GM12875 (cell line): Measurements from ENCODE around the gene PI4K2A.

ENCODE experiments used
- H3K4me3 ChIP-seq: one replicate; pipeline ENCODE4 v1.5.1; 2011; ENCODE audit warnings: low read depth, low read length, control low read depth
- CTCF ChIP-seq: IDR thresholded peaks from 2 replicates; pipeline ENCODE4 v1.5.1; 2011; ENCODE audit warnings: low read depth, mild to moderate bottlenecking, control low read depth, inconsistent platforms, low read length, moderate library complexity, borderline replicate concordance; ENCODE audit not compliant: insufficient read depth

Gene PI4K2A

GRCh38 chr10:97618285-97618684, 22.2 kb upstream of the PI4K2A start:
- H3K4me3 ChIP-seq, result no peak overlapping the region
- no peak for TF ChIP-seq CTCF

DNA sequence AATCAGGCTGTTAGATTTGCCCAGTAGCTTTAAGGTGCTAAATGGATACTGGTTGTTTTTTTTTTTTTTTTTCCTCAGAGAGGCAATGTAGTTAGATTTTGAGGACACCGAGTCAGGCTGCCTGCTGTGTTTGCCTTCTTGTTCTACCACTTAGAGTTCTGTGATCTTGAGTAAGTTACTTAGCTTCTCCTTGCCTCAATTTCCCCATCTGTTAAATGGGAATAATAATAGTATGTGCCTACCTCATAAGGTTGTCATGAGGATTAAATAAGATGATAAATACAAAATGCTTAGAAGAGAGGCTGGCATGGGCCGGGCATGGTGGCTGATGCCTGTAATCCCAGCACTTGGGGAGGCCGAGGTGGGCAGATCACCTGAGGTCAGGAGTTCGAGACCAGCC, 21.7 kb upstream of the PI4K2A start:
- no peak for TF ChIP-seq CTCF
- H3K4me3 ChIP-seq, result no peak overlapping the region

DNA sequence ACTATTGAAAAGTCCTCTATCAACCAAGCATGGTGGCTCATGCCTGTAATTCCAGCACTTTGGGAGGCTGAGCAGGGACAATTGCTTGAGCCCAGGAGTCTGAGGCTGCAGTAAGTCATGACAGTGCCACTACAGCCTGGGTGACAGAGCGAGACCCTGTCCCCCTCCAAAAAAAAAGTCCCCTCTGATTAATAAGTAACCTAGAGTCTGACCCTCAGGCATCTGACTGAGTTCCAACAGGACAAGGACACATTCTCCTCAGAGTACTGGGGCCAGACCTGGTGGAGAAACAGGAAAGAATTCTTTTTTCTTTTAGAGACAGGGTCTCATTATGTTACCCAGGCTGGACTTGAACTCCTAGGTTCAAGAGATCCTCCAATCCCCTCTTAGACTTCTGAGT, 17.2 kb upstream of the PI4K2A start:
- no peak for TF ChIP-seq CTCF

DNA sequence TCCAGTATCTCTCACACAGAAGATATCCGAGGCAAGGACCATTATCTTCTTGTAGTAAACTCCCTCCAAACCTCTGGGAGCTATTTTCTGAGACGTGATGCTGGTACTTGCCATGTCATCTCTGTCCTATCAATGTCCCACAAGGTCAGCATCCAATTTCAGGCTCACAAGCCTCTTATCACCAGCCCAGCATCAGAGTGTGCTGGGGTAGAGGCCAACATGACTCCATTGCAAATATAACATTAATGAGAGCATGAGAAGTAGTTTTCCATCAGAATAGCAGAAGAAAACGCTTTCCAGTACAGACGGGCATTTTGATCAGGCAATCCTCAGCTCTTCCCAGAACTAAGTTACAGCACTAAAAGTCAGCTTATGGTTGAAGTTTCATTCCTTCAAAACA, 12.7 kb upstream of the PI4K2A start:
- H3K4me3 ChIP-seq, result no peak overlapping the region

More for the DNA sequence above, 17.2 kb upstream of the PI4K2A start:
- H3K4me3 ChIP-seq, result no peak overlapping the region

DNA sequence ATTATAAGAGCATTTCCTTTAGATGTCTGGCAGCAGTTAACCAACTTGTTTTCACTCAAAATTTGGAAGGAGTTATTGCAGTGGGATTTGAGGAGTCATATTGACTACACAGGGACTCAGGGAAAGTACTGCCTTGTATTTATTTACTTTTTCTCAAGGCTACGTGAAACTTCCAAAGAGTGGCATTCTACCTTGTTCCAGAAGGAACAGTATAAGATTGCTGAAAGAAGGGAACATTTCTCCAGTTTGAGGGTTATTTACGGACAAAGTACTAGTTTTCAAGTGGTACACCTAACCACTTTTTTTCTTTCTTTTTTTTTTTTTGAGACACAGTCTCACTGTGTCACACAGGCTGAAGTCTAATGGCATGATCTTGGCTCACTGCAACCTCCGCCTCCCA, 12.2 kb upstream of the PI4K2A start:
- no peak overlapping the region for H3K4me3 ChIP-seq
- TF ChIP-seq CTCF, result no peak

More for the DNA sequence above, 12.7 kb upstream of the PI4K2A start:
- TF ChIP-seq CTCF, result no peak

DNA sequence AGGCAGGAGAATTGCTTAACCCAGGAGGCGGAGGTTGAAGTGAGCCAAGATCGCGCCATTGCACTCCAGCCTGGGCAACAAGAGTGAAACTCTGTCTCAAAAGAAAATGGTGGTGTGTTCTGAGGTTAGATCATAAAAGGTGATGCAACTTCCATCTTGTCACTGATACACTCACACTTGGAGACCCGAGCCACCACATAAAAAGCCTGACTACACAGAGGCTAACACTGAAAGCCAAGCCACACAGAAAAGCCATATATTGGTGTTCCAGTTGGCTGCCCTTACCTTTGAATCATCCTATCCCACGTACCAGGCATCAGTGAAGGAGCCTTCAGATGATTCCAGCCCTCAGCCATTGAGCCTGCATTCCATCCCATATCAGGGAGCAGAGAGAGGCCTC, 11.2 kb upstream of the PI4K2A start:
- no peak for TF ChIP-seq CTCF
- no peak overlapping the region for H3K4me3 ChIP-seq

DNA sequence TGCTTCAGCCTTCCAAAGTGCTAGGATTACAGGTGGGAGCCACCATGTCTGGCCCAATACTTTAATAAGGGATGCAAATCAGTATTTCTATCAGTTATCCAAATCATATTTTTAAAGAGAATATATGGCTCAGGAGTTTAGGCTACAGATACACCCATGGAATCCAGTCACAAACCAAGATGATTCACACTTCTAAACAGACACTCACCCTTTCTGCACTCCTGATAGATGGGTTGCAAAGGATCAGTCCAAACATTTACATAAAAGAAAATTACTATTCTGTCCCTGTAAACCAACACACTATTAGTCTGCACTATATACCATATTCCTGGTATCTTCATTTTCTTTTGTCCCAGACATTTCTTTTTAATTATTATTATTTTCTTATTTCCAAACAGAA, 9.4 kb upstream of the PI4K2A start:
- TF ChIP-seq CTCF, result no peak
- H3K4me3 ChIP-seq, result no peak overlapping the region
